Activated naive CD4-positive, alpha-beta T cell treated with anti-CD3 and anti-CD28 coated beads, Interleukin-2, amount 50 U/mL, for 24 hours (primary cell): ENCODE results near the gene BAHD1.
A peak's percentile ranks its signal among the peaks of the same experiment; 100 is the strongest.

ENCODE experiments used
- H3K27ac Mint-ChIP-seq: one replicate; pipeline ENCODE4 v1.8.0; 2021; ENCODE audit warnings: mild to moderate bottlenecking, mixed read lengths
- H3K27me3 Mint-ChIP-seq: one replicate; pipeline ENCODE4 v1.8.0; 2021; ENCODE audit warnings: mixed read lengths
- H3K36me3 Mint-ChIP-seq: one replicate; pipeline ENCODE4 v1.8.0; 2021; ENCODE audit warnings: mixed read lengths
- H3K4me1 Mint-ChIP-seq: one replicate; pipeline ENCODE4 v1.8.0; 2021; ENCODE audit warnings: mixed read lengths
- H3K4me3 Mint-ChIP-seq: one replicate; pipeline ENCODE4 v1.8.0; 2021; ENCODE audit warnings: mild to moderate bottlenecking, mixed read lengths
- H3K9me3 Mint-ChIP-seq: one replicate; pipeline ENCODE4 v1.8.0; 2021; ENCODE audit warnings: mixed read lengths

The BAHD1 gene

DNA sequence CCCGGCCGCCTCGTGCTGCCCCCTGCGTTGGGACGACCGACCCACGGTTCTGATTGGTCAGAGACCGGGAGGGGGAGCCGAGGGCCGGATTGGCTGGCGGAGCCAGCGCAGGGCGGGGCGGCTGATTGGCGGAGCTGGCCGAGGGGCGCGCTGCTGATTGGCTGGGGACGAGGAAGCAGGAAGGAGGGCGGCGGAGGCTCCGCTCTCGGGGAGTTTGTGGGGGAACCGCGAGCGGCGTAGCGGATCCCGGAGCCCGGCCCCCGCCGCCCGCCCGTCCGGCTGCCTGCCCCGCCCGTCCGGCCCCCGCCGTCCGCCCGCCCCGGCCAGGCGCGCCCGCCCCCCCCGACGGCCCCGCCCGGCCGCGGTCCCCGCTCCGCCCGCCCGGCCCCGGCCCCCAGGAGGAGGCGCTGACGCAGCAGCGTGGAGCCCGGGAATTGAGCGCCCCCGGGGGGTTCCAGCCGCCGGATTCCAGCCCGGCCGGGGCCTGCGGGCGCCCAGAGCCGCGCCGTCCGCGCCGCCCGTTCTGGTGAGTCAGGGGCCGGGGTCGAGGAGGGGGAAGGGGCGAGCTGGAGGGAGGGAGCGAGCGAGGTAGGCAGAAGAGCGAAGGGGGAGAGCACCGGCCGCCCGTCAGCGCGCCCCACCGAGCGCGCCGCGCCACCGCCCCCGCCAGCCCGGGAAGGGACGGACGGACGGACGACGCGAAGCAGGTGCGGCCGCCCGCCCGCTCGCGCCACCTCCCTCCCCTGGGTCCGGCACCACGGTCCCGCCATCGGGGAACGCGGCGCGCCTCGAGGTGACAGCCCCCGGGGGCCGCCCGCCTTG lies at the start of gene BAHD1:
TSS of gene BAHD1 (plus strand) at position 211 of the 822 bp plus-strand sequence. CDS start 17,512 bp downstream, outside the sequence.
- peak within 1 kb of the TSS; percentile 94 for H3K4me3 Mint-ChIP-seq
- H3K27ac Mint-ChIP-seq, result peak within 1 kb of the TSS; percentile 94
- no peaks in the 10 kb centered on the region for H3K9me3 Mint-ChIP-seq
- H3K36me3 Mint-ChIP-seq, result no peaks in the 10 kb centered on the region
- peaks cover 8% of the 10 kb centered on the region for H3K27me3 Mint-ChIP-seq
- H3K4me1 Mint-ChIP-seq, result peaks cover 63% of the 10 kb centered on the region

DNA sequence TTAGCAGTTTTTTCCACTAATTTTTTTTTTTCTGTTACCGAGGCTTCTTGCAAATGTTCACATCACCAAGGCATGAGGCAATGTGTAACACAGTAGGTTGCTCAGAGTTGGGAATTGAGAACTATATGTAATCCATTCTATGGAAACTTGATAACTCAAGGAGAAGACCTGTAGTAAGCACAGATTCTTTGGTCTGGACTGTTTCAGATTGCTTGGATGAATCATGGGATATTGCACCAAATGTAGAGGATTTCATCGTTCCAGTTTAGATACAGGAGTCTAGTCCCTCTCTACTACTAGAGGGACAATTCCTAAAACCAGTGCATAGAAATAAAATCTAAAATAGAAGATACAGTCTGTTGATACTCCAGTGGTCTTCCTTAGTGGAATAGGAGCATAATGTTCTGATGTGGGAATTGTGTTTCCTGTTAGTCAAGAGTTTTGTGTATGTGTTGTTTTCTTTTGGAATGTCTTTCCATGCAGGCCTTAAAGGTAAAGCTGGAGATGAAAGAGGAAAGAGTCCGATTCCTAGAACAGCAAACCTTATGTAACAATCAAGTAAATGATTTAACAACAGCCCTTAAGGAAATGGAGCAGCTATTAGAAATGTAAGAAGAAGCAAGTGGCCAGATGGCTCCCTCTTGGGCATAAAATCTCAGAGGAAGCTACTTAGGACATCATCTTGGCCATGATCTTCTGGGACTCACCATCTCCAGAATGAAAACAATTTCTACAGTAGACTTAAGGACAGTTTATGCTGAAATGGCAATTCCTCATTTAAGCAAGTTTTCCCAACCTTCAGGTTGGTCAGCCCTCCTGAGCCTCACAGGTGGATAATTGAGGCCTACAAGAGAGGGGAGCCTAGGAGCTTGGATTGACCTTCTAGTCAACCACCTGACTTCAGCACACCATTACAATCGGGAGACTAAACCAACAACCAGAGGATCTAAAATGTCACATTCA lies 47.5 kb upstream of the BAHD1 start:
- Mint-ChIP-seq H3K27ac (no peak overlapping the region), H3K9me3 (no peaks in the 10 kb centered on the region), H3K4me3 (no peak overlapping the region), H3K4me1 (peaks cover 8% of the 10 kb centered on the region), H3K36me3 (peaks cover 13% of the 10 kb centered on the region), H3K27me3 (no peaks in the 10 kb centered on the region)

- Mint-ChIP-seq H3K4me1 (peaks cover 22% of the 10 kb centered on the region), H3K27me3 (no peaks in the 10 kb centered on the region), H3K4me3 (no peak overlapping the region)
These were observed 42.9 kb upstream of the BAHD1 start for GRCh38 chr15:40397688-40398412.

DNA sequence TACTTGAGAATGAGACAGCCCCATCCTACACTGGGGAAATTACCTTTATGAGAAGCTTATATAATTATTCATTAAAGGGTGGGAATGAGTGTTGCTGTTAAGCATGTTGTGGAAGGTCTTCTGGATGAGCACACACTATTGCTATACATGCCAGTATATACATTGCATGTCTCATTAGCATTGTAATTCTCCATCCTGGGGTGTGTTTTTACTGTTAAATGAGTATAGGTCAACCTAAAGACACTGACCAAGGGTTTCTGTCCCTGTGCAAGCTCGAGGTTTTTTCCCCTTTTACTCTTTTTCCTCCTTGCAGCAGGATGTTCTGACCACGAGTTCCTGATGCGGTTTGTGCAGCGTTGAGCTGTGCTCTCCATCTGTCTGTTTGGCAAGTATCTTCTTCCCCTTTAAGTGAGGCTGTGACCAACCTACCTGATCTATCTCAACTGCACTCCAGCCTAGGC lies 42.3 kb upstream of the BAHD1 start:
- Mint-ChIP-seq H3K9me3 (no peaks in the 10 kb centered on the region), H3K27me3 (no peaks in the 10 kb centered on the region), H3K27ac (no peak overlapping the region), H3K4me3 (no peak overlapping the region), H3K36me3 (peaks cover 3% of the 10 kb centered on the region), H3K4me1 (peaks cover 23% of the 10 kb centered on the region)

More at GRCh38 chr15:40397688-40398412, 42.9 kb upstream of the BAHD1 start:
- Mint-ChIP-seq H3K27ac (no peak overlapping the region), H3K9me3 (no peaks in the 10 kb centered on the region), H3K36me3 (peaks cover 5% of the 10 kb centered on the region)

DNA sequence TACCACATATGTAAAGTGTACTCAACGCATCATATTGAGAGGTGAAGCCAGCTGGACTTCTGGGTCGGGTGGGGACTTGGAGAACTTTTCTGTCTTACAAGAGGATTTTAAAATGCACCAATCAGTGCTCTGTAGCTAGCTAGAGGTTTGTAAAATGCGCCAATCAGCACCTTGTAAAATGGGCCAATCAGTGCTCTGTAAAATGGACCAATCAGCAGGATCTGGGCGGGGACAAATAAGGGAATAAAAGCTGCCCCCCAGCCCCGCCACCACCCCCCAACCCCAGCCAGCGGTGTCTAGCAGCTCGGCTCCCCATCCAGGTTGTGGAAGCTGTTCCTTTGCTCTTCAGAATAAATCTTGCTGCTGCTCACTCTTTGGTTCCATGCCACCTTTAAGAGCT lies 41.4 kb upstream of the BAHD1 start:
- Mint-ChIP-seq H3K27me3 (no peaks in the 10 kb centered on the region), H3K4me3 (no peak overlapping the region), H3K27ac (no peak overlapping the region), H3K9me3 (no peaks in the 10 kb centered on the region), H3K36me3 (no peaks in the 10 kb centered on the region), H3K4me1 (peaks cover 27% of the 10 kb centered on the region)

DNA sequence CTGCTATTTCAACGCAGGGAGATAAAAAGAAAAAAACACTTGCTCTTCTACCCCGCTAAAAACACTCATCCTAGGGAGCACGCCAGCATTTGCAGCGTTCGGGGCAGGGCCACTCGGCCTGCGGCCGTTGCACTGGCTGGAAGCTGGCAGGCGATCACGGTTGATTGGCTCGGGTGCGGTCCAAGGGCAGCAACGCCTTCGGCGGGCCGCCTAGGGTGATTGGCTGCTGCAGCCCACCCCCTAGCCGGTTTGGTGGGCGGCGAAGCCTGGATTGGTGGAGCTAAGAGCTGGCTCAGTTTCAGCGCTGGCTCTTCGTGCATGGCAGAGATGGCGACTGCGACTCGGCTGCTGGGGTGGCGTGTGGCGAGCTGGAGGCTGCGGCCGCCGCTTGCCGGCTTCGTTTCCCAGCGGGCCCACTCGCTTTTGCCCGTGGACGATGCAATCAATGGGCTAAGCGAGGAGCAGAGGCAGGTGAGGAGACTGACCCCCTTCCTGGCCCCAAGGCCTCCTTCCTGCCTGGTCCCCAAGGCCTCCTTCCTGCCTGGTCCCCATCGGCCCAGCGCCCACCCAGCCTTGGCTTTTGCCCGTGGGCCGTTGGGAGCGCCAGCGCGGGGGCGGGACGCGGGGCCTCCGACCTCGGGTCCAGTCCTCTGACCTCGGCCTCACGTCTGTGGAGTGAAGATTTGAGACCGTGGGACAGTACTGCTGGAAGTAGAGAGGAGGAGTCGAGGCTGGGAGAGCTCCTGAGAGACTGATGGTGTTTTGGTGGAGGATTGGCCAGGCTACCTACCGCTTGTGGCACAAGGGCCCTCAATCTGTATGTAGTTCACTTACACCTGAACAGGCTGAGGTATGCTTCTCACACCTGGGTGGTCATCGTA lies 35.0 kb upstream of the BAHD1 start, which contains the start of gene IVD:
TSS of gene IVD (plus strand) at position 295 of the 881 bp plus-strand sequence. CDS start at position 328, 33 bp downstream.
- Mint-ChIP-seq H3K27ac (peak within 1 kb of the TSS; percentile 86), H3K9me3 (no peaks in the 10 kb centered on the region), H3K27me3 (no peaks in the 10 kb centered on the region), H3K4me1 (peaks cover 47% of the 10 kb centered on the region), H3K36me3 (peaks cover 7% of the 10 kb centered on the region), H3K4me3 (peak within 1 kb of the TSS; percentile 88)

DNA sequence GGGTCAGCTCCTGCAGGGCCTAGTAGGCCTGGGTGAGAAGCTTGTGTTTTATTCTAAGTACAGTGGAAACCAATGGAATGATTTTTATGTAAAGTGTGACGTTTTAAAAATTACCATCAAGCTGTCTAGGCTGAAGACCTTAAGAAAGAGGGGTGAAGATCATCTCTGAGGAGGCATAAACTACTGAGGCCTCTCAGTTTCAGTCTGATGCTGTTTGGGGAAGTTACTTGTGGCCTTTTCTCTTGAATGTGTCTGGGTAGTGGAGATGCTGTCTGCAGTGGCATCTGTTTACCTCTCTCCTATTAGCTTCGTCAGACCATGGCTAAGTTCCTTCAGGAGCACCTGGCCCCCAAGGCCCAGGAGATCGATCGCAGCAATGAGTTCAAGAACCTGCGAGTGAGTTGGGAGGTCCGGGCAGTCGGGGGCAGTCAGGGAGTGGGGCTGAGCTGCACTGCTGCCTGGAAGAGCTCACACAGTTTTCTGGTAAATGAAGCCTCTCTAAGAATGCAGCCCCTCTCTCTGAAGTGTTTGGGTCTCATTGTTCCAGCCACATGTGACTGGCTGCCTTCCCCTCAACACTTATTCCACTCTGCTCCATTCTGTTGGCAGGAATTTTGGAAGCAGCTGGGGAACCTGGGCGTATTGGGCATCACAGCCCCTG lies 33.3 kb upstream of the BAHD1 start:
- Mint-ChIP-seq H3K36me3 (peaks cover 15% of the 10 kb centered on the region), H3K4me3 (peak overlapping the region; percentile 67), H3K9me3 (no peaks in the 10 kb centered on the region), H3K27me3 (no peaks in the 10 kb centered on the region), H3K27ac (peak overlapping the region; percentile 63), H3K4me1 (peaks cover 47% of the 10 kb centered on the region)

- Mint-ChIP-seq H3K9me3 (no peaks in the 10 kb centered on the region), H3K27me3 (no peaks in the 10 kb centered on the region), H3K4me3 (no peak overlapping the region), H3K36me3 (peaks cover 15% of the 10 kb centered on the region), H3K4me1 (peaks cover 41% of the 10 kb centered on the region), H3K27ac (no peak overlapping the region)
These were observed 31.4 kb upstream of the BAHD1 start for GRCh38 chr15:40409366-40409765.

DNA sequence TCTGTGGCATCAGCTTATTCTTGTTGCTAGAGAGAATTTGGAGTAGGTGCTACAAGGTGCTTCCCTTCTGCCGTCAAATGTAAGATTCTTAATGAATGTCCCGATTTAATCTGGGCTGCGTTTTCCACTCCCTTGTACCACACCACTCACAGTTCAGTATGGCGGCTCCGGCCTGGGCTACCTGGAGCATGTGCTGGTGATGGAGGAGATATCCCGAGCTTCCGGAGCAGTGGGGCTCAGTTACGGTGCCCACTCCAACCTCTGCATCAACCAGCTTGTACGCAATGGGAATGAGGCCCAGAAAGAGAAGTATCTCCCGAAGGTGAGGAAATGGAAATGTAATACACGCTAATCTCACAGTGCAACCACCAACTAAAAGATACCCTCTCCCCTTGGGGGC lies 30.3 kb upstream of the BAHD1 start:
- H3K27me3 Mint-ChIP-seq, result no peaks in the 10 kb centered on the region
- H3K27ac Mint-ChIP-seq, result no peak overlapping the region
- H3K4me1 Mint-ChIP-seq, result peaks cover 31% of the 10 kb centered on the region
- no peak overlapping the region for H3K4me3 Mint-ChIP-seq
- H3K9me3 Mint-ChIP-seq, result no peaks in the 10 kb centered on the region
- H3K36me3 Mint-ChIP-seq, result peaks cover 17% of the 10 kb centered on the region

DNA sequence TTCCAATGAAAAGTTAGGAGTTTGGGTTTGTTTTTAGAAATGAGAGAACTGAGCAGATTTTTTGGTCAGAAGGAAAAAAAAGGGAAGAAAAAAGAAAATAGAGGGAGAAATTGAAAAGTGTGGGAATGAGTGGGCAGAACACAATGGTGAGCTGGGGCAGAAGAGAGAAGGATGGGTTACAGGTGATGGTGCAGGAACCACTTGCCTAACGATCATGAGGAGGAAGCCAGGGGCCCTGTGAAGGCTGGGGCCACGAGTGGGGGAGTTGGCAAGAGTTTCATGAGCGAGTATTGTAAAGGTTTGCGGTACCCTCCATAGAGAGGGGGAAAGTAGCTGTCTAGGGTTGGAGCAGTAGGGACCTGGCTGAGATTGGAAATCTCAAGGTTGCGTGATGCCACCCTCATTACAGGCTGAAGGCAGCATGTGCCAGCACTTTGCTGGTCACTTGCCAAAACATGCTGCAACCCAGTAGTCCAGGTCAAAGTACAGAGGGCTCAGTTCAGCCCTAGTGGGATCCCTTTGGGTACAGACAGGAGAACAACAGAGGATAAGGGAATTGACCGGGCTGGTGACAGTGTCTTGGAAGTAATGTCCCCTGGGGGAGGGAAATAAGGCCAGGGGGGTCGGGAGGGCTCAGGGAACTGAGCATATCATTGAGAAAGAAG lies 28.5 kb upstream of the BAHD1 start:
- Mint-ChIP-seq H3K4me1 (peaks cover 21% of the 10 kb centered on the region), H3K36me3 (peaks cover 18% of the 10 kb centered on the region), H3K4me3 (no peak overlapping the region), H3K27me3 (no peaks in the 10 kb centered on the region), H3K9me3 (no peaks in the 10 kb centered on the region), H3K27ac (peak overlapping the region; percentile 71)

- H3K4me3 Mint-ChIP-seq, result no peak overlapping the region
- H3K9me3 Mint-ChIP-seq, result no peaks in the 10 kb centered on the region
- no peak overlapping the region for H3K27ac Mint-ChIP-seq
- H3K27me3 Mint-ChIP-seq, result no peaks in the 10 kb centered on the region
- peaks cover 18% of the 10 kb centered on the region for H3K36me3 Mint-ChIP-seq
- H3K4me1 Mint-ChIP-seq, result peaks cover 13% of the 10 kb centered on the region
These were observed 27.7 kb upstream of the BAHD1 start for GRCh38 chr15:40413036-40413435.

- Mint-ChIP-seq H3K27ac (no peak overlapping the region), H3K9me3 (no peaks in the 10 kb centered on the region), H3K36me3 (peaks cover 18% of the 10 kb centered on the region), H3K4me3 (no peak overlapping the region), H3K27me3 (no peaks in the 10 kb centered on the region), H3K4me1 (peaks cover 3% of the 10 kb centered on the region)
These were observed 25.9 kb upstream of the BAHD1 start for GRCh38 chr15:40414816-40415215.

- peaks cover 15% of the 10 kb centered on the region for H3K36me3 Mint-ChIP-seq
These were observed 25.5 kb upstream of the BAHD1 start for GRCh38 chr15:40415226-40415625.

More at GRCh38 chr15:40415226-40415625, 25.5 kb upstream of the BAHD1 start:
- Mint-ChIP-seq H3K9me3 (no peaks in the 10 kb centered on the region), H3K4me3 (no peak overlapping the region), H3K27ac (no peak overlapping the region), H3K4me1 (peaks cover under 1% of the 10 kb centered on the region), H3K27me3 (no peaks in the 10 kb centered on the region)
